GM12878 (cell line): ENCODE results near the gene PLEKHM3.

ENCODE experiments used
- CBFB ChIP-seq: IDR thresholded peaks from 2 replicates; pipeline ENCODE4 v1.6.1; 2016; ENCODE audit warnings: antibody characterized with exemption, low read depth
- CTCF ChIP-seq, 3 experiments: IDR thresholded peaks in 2 of 3; conservative IDR thresholded peaks in 1 of 3; 2 replicates each; pipeline ENCODE4 v1.5.1; 2011; ENCODE audit warnings: low read depth in 3 of 3, low read length in 3 of 3, mild to moderate bottlenecking in 3 of 3, control low read depth in 2 of 3, moderate library complexity in 2 of 3, inconsistent platforms in 1 of 3, mixed read lengths in 1 of 3; ENCODE audit not compliant: control insufficient read depth in 2 of 3, insufficient read depth in 1 of 3; ENCODE audit errors: extremely low read depth in 1 of 3
- EZH2 ChIP-seq: IDR thresholded peaks from 2 replicates; pipeline ENCODE4 v1.6.1; 2012; ENCODE audit warnings: low read depth, mild to moderate bottlenecking, control low read depth, inconsistent platforms, low read length, borderline replicate concordance; ENCODE audit not compliant: control insufficient read depth
- MXI1 ChIP-seq: fragments of 150-350 bp; IDR thresholded peaks from 2 replicates; pipeline ENCODE4 v1.6.1; 2011; ENCODE audit warnings: low read depth, mild to moderate bottlenecking, inconsistent platforms, low read length, improper control_type of control experiment
- NFYB ChIP-seq: IDR thresholded peaks from 2 replicates; pipeline ENCODE4 v1.6.1; 2011; ENCODE audit warnings: low read depth, mild to moderate bottlenecking, low read length, improper control_type of control experiment, moderate library complexity; ENCODE audit not compliant: insufficient read depth
- NR2C1 ChIP-seq: fragments of 450-650 bp; IDR thresholded peaks from 2 replicates; pipeline ENCODE4 v1.6.1; 2017; ENCODE audit warnings: antibody characterized with exemption, mild to moderate bottlenecking, moderate library complexity
- POLR2AphosphoS2 ChIP-seq: IDR thresholded peaks from 2 replicates; pipeline ENCODE4 v1.6.1; 2011; ENCODE audit warnings: low read depth, mild to moderate bottlenecking, low read length, improper control_type of control experiment, moderate library complexity
- SREBF2 ChIP-seq: IDR thresholded peaks from 2 replicates; pipeline ENCODE4 v1.6.1; 2012; ENCODE audit warnings: mild to moderate bottlenecking, low read length
- ZNF274 ChIP-seq: IDR thresholded peaks from one replicate; pipeline ENCODE4 v1.8.0; 2011; ENCODE audit not compliant: insufficient read length, insufficient read depth

GRCh38 chr2:208046686-208047085 is 21.4 kb upstream of the PLEKHM3 start:
- TF ChIP-seq NR2C1 (no peak), CBFB (no peak), CTCF (IDR thresholded peaks at IDR 0.05 in 2 of 3, conservative IDR thresholded peaks at IDR 0.05 in 1 of 3; ENCODE audit: control insufficient read depth in 2 of 3, extremely low read depth in 1 of 3, insufficient read depth in 1 of 3, low read depth in 3 of 3, low read length in 3 of 3) (no peak), ZNF274 (no peak), NFYB (no peak), SREBF2 (no peak), EZH2 (no peak), POLR2AphosphoS2 (no peak), MXI1 (no peak)
